Measurements from ENCODE around the gene SKAP2.

GRCh38 chr7:26700893-26701292, 163.5 kb downstream of the SKAP2 start:
- no peak for TF ChIP-seq POLR2A (IDR thresholded peaks at IDR 0.05; ENCODE audit: low read depth, low read length)
- TF ChIP-seq POLR2AphosphoS5 (IDR thresholded peaks at IDR 0.05; ENCODE audit: low read depth, low read length) = no peak

Measured in GM12891 (cell line).